Purkinje cell (primary cell): ENCODE results near the gene USP31. TPM values are rescaled to one million over a fixed set of nuclear protein-coding genes. Genes with fewer than 3 reads are reported as not detected.

Source experiments
- polyA plus RNA-seq: library from polyadenylated mRNA; unstranded; fragments of >200 nt; fragmentation: Nextera tagmentation; gene quantifications from 2 replicates; pipeline ENCODE4 v1.2.1, GENCODE V29; 2014

USP31 gene
- 1.9 and 3.2 TPM in 2 replicates for polyA plus RNA-seq

GRCh38 chr16:23149267-23149992 is at the start of gene USP31:
Gene USP31, minus strand, starts transcription at chr16:23149452. Its CDS starts 182 bp downstream, at chr16:23149270.

GRCh38 chr16:23182679-23183542 is 33.7 kb upstream of the USP31 start, which contains the start of gene SCNN1G:
Gene SCNN1G, plus strand, starts transcription at chr16:23182745. Its CDS starts 3,527 bp downstream, at chr16:23186272.

Other genes starting within 250 kb of the USP31 start
- not detected in 2 replicates for gene SCNN1G, start 33.3 kb upstream of the USP31 start, polyA plus RNA-seq
- gene SCNN1B, start 152.8 kb upstream of the USP31 start, polyA plus RNA-seq, result not detected in 2 replicates